ENCODE measurements around the gene HOXA9.
A peak's percentile ranks its signal among the peaks of the same experiment; 100 is the strongest.

Gene HOXA9

GRCh38 chr7:27142580-27143022 lies 22.7 kb downstream of the HOXA9 start:
- DNase-seq (ENCODE audit: low read depth in 2 of 2) = no peak

GRCh38 chr7:27141923-27142579 lies 23.3 kb downstream of the HOXA9 start:
- no peak for DNase-seq (ENCODE audit: low read depth in 2 of 2)

GRCh38 chr7:27141137-27141922 lies 24.0 kb downstream of the HOXA9 start:
- DNase-seq (ENCODE audit: low read depth in 2 of 2) = no peak

GRCh38 chr7:27140126-27140857 lies 25.0 kb downstream of the HOXA9 start:
- no peak for DNase-seq (ENCODE audit: low read depth in 2 of 2)

GRCh38 chr7:27139334-27140125 lies 25.8 kb downstream of the HOXA9 start:
- DNase-seq (ENCODE audit: low read depth in 2 of 2) = no peak

- no peak for DNase-seq (ENCODE audit: low read depth in 2 of 2)
Measured at GRCh38 chr7:27138985-27139333, 26.4 kb downstream of the HOXA9 start.

GRCh38 chr7:27138472-27138871 lies 26.9 kb downstream of the HOXA9 start:
- no peak for DNase-seq (ENCODE audit: low read depth in 2 of 2)

- DNase-seq (ENCODE audit: low read depth in 2 of 2) = no peak
Measured at GRCh38 chr7:27137640-27138315, 27.6 kb downstream of the HOXA9 start.

- DNase-seq (ENCODE audit: low read depth in 2 of 2) = no peak
Measured at GRCh38 chr7:27134392-27134791, 30.9 kb downstream of the HOXA9 start.

- no peak for DNase-seq (ENCODE audit: low read depth in 2 of 2)
Measured at GRCh38 chr7:27133409-27134231, 31.7 kb downstream of the HOXA9 start.

GRCh38 chr7:27132978-27133377 lies 32.4 kb downstream of the HOXA9 start:
- DNase-seq (ENCODE audit: low read depth in 2 of 2) = no peak

GRCh38 chr7:27132214-27132613 lies 33.1 kb downstream of the HOXA9 start:
- DNase-seq (ENCODE audit: low read depth in 2 of 2) = no peak

GRCh38 chr7:27131390-27131819 lies 33.9 kb downstream of the HOXA9 start:
- DNase-seq (ENCODE audit: low read depth in 2 of 2) = no peak

- peak; percentile 45 to 56 for DNase-seq (ENCODE audit: low read depth in 2 of 2)
Measured at GRCh38 chr7:27130540-27131389, 34.6 kb downstream of the HOXA9 start, which contains the start of gene HOXA4. Gene HOXA4, minus strand, starts transcription at chr7:27130757. Its CDS starts 24 bp downstream, at chr7:27130733.

GRCh38 chr7:27129729-27130539 lies 35.4 kb downstream of the HOXA9 start:
- DNase-seq (ENCODE audit: low read depth in 2 of 2) = no peak

GRCh38 chr7:27128776-27129728 lies 36.3 kb downstream of the HOXA9 start:
- no peak for DNase-seq (ENCODE audit: low read depth in 2 of 2)

GRCh38 chr7:27128034-27128433 lies 37.3 kb downstream of the HOXA9 start:
- DNase-seq (ENCODE audit: low read depth in 2 of 2) = no peak
